ENCODE results near the gene JMJD4.

JMJD4 gene, protein sequence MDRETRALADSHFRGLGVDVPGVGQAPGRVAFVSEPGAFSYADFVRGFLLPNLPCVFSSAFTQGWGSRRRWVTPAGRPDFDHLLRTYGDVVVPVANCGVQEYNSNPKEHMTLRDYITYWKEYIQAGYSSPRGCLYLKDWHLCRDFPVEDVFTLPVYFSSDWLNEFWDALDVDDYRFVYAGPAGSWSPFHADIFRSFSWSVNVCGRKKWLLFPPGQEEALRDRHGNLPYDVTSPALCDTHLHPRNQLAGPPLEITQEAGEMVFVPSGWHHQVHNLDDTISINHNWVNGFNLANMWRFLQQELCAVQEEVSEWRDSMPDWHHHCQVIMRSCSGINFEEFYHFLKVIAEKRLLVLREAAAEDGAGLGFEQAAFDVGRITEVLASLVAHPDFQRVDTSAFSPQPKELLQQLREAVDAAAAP

DNA sequence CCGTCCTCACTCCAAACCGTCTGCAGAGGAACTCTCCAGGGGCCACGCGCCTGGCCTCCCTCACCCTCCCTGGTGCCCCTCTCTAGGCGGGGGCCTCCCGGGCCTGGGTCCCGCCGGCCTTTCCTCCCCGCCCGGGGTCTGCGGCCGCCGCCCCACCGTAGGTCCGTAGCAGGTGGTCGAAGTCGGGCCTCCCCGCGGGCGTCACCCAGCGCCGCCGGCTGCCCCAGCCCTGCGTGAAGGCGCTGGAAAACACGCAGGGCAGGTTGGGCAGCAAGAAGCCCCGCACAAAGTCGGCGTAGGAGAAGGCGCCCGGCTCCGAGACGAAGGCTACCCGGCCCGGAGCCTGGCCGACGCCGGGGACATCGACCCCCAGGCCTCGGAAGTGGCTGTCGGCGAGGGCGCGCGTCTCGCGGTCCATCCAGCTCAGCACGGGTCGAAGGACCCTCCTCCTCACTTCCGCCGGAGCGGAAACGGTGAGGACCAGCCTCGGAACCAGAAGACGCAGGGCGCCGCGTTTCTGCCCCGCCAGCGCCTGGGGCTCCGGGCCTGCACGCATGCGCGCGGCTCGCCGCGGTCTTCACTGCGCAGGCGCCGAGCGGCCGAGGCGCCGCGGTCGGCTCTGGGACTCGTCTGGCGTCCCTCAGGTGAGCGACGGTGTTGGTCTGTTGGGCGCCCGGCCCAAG is at the start of gene JMJD4, which contains the start of gene SNAP47:
JMJD4 (minus strand) TSS at position 447 of the 683 bp plus-strand sequence; CDS start at position 418, 29 bp downstream.
SNAP47 (plus strand) TSS at position 580 of the 683 bp plus-strand sequence. CDS start 12,302 bp downstream, outside the sequence.
- peak; percentile 68 for DNase-seq

DNA sequence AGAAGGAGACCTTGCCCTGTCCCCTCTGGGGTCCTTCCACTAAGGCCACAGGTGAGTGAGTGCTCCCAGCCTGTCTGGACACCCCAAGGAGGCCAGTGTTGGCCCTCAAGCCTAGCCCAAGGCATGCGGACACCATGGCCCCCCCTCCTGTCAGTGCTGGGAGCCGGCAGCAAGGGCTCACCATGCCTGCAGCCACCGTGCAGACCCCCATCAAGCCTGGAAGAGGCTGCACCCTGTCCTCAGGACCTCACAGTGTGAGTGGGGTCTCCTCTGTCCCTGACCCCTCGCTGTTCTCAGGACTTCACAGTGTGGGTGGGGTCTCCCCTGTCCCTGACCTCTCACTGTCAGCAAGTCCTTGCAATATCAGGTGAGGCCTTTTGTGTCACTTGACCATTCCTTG is 47.1 kb upstream of the JMJD4 start:
- no peak for DNase-seq

DNA sequence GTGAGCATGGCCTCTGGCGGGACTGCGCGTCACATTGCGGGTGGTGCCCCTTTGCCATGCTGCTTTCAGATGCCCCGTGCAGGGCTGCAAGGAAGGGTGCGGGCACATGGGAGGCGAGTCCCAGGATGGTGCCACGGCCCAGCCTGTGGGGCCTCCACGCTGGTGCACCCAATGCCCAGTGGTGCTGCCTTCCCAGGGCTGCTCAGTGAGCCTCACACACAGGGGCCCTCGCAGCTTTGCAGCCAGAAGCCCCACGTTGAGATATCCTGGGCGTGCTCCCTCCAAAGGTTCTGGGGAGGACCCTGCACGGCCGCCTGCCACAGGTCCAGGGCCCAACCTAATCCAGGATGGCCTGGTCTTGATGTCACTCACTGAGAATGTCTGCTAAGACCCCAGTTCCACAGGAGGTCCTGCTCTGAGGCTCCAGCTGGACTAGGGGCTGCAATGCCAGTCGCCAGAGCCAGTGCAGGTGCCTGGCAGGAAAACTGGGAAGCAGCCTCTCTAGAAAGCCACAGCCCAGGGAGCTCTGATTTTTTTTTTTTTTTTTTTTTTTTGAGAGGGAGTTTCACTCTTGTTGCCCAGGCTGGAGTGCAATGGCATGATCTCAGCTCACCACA is 46.3 kb upstream of the JMJD4 start:
- DNase-seq, result no peak

DNA sequence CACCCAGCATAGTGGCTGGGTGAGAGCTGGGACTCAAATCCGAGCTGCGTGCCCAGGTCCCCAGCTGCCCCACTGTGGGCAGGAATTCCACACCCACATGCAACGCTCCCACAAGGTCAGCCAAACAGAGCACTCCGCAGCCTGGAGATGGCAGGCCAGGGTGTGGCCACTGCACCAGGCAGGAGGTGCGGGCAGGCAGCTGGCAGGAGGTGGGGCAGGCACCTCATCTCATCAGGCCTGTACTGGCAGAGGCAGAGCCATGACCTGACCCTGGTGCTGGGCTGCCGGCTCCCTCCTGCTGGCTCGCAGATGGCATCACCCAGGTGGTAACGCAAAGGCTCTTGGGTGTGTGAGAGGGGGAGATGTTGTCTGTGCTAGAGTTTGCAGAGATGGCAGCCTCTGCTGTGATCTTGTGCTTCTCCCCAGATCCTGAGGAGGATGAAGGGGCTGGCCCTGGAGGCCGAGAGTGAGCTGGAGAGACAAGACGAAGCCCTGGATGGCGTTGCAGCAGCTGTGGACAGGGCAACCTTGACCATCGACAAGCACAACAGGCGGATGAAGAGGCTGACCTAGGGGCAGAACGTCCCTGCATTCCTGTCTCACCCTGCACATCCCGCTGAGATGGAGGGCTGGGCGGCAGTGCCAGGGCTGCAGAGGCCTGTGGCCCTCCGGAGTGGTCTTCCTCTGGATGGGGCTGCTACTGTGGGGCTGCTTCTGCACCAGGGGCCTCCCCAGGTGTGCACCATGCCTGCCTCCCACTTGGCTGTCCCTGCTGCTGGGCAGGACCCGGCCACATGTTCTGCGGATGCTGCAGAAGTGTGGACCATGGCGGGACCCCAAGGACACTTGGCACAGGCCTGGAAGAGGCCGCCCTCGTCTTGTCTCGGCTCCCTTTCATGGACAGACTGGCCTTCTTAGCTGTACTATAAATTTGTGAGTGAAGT is 45.3 kb upstream of the JMJD4 start:
- DNase-seq, result peak; percentile 41

DNA sequence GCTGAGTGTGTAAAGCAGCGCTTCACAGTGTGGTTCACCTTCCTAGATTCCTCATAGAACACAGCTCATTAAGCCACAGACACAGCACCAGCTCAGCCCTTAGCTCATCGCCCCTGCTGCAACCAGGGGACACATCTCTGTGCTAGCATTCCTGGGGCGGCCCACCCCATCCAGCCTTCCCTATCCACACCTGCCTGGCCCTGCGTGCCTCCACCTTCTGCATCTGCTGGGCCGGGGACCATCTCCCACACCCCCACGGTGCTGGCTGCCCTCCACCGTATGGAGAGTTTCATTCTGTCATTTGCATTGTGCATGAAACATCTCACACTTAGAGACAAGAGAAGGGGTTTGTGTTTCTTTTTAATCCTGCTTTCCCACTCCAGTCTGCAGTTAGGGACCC is 44.6 kb upstream of the JMJD4 start:
- DNase-seq, result no peak

DNA sequence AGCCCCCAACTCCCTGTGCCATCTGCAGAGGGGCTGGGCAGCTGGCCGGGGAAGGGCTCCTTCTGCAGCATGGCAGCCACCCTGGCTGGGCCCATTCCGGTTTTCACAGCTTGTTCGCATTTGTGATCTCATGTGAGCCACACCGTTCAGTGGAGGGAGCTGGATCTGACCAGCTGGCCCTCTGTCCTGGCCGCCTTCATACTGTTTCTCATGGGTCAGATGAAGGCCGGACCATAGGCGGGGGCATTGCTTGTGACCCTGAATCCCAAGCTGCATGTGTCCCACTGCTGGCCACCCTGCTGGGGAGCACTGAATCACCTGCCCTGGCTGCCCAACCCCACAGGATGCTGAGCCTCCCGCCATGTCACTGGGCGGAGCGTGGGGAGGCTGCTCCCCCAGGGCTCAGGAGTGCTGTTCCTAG is 43.9 kb upstream of the JMJD4 start:
- DNase-seq, result no peak

DNA sequence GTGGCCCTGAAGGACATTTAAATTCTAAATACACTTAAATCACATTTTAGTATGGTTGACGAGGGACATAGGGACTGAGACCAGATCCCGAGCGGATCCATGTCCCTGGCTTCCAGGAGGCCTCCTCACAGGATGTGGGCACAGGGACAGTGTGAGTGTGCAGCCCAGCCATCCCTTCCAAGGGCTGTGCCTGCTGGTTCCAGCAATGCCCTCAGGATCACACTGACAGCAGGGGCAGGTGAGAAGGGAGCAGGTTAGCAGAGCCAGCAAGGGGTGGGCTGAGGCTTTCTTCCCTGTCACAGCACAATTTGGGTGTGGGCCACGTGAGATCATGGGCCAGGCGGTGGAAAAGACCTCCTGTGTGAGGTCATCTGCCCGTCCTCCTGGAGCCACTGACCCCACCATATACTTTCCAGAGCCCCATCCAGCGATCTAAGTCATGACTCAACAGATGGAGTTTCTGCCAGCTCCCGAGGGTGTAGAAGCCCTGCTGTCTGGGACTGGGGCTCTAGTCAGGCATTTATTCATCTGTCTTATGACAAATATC is 43.4 kb upstream of the JMJD4 start:
- no peak for DNase-seq

DNA sequence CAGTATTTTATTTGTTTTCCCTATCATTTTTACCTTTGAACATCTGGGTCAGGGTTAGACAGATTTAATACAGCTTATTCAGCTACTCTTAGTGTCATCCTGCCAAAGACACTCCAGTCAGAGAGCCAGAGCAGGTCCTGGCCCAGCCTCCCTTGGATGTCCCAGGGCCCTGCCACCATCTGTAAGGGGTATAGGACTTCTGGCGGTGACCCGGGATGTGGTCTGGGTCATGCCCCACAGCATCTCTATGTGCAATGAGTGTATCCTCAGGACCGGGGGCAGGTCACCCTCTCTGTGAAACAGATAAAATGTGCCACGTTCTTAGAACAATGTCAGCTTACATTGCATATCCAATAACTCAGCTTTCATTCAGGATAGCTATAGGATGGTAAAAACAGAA is 42.5 kb upstream of the JMJD4 start:
- no peak for DNase-seq

DNA sequence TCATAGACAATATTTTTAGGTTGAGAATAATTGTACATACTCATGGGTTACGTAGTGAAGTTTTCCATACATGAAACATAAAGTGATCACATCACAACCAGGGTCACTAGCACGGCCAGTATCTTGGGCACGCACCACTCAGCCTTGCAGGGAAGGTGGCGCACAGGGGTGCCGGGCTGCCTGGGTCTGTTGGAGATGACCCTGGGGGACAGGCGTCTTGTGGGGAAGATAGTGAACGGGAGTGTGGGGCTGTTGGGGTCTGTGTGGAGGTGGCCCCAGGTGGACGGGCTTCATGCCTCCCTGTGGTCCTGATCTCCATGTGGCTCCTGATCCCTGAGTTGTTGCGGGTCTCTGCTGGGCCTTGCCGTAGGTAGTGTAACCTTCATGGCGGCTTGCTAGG is 42.1 kb upstream of the JMJD4 start:
- DNase-seq, result no peak

DNA sequence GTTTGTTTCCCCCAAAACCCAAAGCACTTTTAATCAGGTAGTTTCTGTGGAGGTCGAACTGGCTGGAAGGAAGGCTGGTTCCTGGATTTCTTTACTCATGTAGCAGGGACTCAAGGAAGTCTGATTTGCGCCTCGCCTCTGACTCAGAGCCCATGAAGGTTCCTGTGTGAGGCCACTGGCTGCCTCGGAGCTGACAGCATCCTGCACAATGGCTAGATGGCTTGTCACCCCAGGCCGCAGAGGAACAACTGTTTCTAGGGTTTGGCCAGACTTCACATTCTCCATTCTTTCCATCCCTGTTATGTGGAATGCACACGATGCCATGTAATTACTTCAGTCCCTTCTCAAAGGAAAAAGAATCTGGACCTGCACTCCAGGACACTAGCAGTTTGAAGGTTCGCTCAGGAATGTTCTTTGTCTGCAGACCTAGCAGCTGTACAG is 41.2 kb upstream of the JMJD4 start:
- DNase-seq, result no peak

DNA sequence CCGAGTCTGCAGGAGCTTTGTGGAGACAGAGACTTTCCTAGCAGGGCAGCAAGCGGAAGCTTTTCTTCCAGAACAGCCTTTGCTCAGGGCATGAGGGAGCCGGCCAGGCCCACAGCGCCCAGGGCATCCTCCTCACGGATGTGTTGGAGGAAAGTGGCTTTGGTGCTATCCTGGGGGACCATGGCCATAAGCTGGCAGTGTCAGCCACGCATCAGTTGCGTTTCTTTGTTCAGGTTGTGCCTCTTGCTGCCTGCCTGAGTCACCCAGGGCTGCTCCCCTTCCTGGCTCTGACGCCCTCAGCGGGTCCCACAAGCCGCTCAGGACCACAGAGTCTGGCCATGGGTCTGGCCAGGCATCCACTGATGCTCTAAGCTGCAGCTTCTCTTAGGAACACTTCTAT is 40.7 kb upstream of the JMJD4 start:
- no peak for DNase-seq

DNA sequence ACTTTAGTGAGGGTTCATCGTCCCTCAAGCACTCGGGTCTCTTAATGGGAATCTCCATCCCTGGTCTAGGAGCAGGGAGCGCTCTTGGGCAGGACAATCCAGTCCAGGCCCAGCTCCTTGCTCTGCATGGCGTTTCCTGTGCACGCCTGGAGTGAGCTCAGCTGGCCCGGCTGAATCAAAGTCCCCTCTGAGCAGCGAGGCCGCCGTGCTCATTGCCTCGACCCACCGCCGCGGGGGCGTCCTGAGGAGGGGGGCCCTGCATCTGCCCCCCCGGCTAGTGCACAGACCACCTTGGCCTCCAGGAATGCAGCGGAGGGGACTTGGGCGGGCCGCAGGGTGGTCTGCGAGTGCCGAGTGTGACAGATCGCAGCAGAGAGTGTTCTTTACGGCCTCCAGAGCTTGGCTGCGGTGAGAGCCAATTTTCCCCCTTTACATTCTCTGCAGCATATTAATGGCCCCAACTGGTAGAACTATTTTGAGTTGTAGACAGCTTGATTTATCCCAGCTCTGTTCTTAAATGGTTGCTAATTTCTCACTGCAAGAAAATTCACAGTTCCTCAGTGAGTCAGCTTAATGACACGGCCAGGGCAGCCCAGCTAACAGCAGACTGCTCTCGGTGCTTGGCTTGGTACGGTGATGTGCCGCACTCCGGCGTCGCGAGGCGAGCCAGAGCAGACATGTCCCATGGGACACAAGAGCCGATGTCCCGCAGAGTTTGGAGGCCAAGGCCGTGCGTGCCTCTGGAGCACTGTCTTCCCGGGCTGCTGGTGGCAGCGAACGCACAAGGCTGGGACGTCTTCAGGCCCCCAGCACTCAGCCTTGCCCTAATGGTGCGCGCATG is 39.9 kb upstream of the JMJD4 start:
- DNase-seq, result no peak

DNA sequence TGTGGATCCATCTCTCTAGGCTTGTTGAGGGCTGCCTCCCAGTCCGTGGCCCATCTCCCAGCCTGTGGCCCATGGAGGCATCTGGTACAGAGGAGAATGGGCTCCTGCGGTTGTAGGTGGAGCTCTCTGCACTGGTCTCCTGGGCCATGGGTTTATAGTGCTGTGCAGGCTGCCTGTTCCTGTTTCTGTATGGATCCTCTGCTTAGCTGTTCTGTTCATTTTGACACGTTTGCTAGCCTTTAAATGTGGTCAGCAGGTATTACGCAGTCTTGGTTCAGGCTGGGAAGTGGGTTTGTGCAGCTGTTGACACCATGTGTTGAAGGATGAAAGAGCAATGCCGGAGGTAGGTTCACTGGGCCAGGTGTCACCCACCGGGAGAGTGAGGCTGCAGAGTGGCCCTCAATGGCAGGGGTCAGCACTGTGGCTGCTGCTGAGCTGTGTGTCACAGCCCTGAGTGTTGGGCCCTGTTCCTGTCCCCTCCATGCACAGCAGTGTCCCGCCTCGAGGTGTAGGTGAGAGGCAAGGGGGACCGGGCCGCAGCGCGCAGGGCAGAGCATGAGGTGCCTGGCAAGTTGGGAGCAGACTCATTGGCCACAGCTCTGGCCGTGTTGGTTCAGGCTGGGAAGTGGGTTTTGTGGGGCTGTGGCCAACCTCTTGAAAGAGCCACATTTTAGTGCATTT is 39.1 kb upstream of the JMJD4 start:
- no peak for DNase-seq

DNA sequence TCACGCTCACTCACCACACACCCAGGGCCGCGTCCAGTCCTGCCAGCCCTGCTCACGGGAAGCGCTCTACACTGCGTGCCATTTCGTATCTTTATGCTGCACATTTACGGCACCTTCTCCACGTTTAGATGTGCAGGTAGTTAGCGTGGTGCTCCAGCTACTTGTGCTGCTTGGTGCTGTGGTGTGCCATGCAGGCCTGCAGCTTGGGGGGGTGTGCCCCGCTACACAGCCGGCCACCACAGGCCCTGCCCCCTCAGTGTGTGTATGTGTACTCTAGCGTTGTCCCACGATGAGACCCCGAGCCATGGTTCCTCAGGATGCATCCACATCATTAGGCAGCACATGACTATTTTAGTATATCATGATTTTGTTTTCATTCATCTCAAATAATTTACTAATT is 38.5 kb upstream of the JMJD4 start:
- DNase-seq, result no peak

DNA sequence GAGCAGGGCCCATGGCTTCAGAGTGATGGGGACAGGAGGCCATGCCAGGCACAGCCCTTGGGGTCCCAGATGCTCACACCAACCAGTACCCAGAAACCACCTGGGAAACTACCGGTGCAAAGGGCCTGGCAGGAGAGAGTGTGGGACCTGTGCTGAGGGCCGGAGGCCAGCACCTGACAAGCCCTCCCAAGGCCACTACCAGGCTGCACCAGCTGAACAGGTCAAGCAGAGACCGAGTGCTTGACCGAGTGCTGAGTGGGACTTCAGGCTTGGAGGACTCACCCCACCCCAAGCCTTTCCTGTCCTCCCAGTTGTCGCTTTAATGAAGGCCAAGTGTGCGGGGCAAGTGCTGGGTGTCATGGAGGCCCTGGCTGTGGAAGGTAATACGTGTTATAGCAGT is 36.7 kb upstream of the JMJD4 start:
- no peak for DNase-seq

DNA sequence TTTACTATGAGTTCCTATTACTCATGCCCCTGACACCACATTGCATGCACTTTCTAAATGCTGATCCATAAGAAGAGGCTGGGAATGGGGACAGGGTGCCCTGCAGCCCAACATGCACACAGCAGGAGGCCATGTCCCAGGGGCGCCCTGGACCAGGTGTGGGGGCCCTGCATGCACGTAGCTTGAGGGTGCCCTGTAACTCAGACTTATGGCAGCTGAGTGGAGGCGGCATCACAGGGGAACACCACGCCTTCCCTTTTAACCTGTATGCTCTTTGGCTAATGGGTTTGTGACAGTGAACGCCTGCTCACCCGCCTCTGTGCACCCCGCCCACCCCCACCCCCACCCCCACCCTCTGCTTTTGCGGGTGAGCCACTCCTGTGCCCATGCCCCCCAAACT is 36.2 kb upstream of the JMJD4 start:
- no peak for DNase-seq

DNA sequence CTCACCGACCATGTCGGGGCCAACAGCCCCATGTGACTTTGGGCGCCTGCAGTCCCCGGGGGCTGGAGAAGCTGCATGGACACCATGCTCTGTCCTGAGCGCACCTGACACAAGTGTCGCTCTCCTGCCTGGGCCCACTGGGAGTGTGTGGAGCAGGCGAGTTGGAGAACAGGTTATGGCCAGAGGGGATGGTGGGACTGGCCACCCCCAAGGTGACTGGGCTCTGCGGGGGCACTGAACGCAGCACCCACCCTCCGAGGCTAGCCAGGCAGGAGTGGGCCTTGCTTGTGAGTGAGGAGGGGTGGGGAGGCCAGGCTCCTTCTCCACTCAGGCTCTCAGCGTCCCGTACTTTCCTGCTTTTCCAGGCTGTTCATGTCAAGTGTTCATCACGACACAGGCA is 35.7 kb upstream of the JMJD4 start:
- DNase-seq, result no peak

DNA sequence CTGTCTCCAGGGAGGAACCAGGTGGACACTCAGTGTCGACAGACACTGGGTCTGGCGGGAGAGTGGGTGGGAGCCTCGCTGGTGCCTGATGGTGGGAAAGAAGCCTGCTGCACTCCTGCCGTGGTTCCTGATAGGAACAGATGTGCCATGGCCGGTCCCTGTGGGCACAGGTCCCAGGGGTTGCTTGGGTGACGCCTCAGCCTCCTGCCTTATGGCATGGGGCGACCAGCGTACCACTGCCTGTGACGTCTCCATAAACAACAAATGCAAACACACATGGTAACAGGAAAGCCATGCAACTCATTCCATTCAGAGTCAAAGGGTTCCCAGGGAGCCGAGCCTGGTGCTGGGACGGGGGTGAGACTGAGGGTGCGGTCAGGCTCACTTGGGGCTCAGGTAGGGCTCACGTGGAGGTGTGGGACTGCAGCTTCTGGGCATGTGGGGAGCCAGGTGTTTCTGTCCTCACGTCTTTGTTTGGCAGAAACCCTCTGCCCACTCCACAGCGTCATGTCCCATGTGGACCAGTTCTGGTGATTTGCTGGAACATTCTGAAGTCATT is 34.9 kb upstream of the JMJD4 start:
- no peak for DNase-seq

DNA sequence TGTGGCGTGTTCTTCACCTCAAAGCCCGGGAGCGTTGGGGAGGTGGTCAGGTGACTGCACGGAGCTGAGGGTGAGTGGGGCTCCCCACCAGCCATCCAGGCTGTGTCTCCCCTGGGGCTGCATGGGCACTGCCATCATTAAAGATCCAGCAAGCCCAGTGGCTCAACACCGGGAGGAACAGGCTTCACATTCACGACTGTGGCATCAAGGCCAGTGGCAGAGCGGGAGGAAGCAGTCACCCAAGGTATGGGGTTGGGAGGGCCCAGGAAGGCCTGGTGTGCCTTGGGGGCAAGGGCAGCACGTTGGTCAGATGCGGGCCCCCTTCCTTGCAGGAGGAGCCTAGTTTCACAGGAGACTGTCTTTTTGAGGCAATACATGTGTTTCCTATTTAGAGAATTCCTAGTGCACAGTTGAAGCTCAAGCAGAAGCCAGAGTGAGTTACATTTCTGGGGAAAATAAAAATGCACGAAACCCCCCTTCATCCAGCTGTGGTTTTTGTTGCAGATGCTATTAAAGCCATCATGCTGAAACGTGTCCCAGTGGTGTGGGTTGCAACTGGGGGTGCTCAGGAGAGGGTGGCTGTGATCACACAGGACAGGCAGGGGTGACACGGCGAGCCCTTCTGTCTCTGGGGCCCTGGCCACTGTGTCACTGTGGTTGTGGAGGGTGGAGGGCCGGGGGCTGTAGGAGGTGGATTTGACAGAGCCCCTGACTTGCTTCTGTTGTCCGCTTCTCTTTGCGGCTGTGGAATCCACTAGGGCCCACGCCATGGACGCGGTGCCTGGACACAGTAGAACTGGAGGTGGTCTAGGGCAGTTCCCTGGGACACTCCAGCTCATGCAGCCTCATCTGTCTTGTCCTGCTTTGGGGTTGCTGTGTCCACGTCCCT is 34.2 kb upstream of the JMJD4 start:
- DNase-seq, result no peak
